Mammary epithelial cell (primary cell): Measurements from ENCODE around the gene RBM15B.

Source experiments
- EZH2 ChIP-seq: IDR thresholded peaks from 2 replicates; pipeline ENCODE4 v1.6.1; 2012; ENCODE audit warnings: low read length, inconsistent platforms, borderline replicate concordance
- TF ChIP-seq, protein P1 (sequence below), 2 donors: IDR thresholded peaks in 1 of 2; conservative IDR thresholded peaks in 1 of 2; 2 replicates each; pipeline ENCODE4 v1.5.1; 2011 to 2012; ENCODE audit warnings: inconsistent platforms in 2 of 2, low read length in 2 of 2, mild to moderate bottlenecking in 2 of 2, control low read depth in 1 of 2, low read depth in 1 of 2; ENCODE audit not compliant: insufficient read depth in 1 of 2; ENCODE audit errors: extremely low read depth in 1 of 2

DNA sequence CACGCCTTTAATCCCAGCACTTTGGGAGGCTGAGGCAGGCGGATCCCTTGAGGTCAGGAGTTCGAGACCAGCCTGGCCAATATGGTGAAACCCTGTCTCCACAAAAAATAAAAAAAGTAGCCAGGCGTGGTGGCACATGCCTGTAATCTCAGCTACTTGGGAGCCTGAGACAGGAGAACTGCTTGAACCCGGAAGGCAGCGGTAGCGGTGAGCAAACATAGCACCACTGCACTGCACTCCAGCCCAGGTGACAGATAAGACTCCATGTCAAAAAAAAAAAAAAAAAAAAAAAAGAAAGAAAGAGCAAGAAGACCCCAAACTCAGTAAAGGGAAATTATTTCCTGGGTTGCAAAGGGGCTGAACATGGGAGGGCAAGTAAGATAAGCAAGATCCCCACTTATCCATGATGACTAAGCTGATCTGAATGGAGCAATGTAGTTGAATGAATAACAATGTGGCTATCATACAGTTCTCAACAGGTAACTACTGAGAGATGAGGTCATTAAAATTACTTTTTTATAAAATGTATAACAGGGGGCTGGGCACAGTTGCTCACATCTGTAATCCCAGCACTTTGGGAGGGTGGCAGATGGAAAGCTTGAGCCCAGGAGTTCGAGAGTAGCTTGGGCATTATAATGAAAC is 46.0 kb downstream of the RBM15B start:
- TF ChIP-seq, protein P1, sequence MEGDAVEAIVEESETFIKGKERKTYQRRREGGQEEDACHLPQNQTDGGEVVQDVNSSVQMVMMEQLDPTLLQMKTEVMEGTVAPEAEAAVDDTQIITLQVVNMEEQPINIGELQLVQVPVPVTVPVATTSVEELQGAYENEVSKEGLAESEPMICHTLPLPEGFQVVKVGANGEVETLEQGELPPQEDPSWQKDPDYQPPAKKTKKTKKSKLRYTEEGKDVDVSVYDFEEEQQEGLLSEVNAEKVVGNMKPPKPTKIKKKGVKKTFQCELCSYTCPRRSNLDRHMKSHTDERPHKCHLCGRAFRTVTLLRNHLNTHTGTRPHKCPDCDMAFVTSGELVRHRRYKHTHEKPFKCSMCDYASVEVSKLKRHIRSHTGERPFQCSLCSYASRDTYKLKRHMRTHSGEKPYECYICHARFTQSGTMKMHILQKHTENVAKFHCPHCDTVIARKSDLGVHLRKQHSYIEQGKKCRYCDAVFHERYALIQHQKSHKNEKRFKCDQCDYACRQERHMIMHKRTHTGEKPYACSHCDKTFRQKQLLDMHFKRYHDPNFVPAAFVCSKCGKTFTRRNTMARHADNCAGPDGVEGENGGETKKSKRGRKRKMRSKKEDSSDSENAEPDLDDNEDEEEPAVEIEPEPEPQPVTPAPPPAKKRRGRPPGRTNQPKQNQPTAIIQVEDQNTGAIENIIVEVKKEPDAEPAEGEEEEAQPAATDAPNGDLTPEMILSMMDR (conservative IDR thresholded peaks at IDR 0.05 in 1 of 2, IDR thresholded peaks at IDR 0.05 in 1 of 2; ENCODE audit: extremely low read depth in 1 of 2, insufficient read depth in 1 of 2, low read depth in 1 of 2, low read length in 2 of 2): no peak
- TF ChIP-seq EZH2: no peak
